MG63 (cell line): Measurements from ENCODE around the gene MDM4. TPM values are rescaled to one million over a fixed set of nuclear protein-coding genes. Genes with fewer than 3 reads are reported as not detected.
A peak's percentile ranks its signal among the peaks of the same experiment; 100 is the strongest.
"Not testable (repeated sequence)": the region's sequence is repeated elsewhere in the genome, so short reads cannot be mapped to it uniquely, and the experiment has no call there.

Experiments
- DNase-seq: peaks from one replicate; pipeline ENCODE4 v3.0.0-alpha.2; 2020
- H3K27me3 ChIP-seq: fragments of 250-450 bp; sonication (Bioruptor Pico); 2 replicates; pipeline ENCODE4 v1.5.1; 2020; ENCODE audit warnings: mild to moderate bottlenecking, moderate library complexity
- H3K36me3 ChIP-seq: fragments of 250-450 bp; sonication (Bioruptor Pico); 2 replicates; pipeline ENCODE4 v1.5.1; 2020; ENCODE audit warnings: mild to moderate bottlenecking, moderate library complexity
- H3K4me3 ChIP-seq: fragments of 250-450 bp; sonication (Bioruptor Pico); 2 replicates; pipeline ENCODE4 v1.5.1; 2020; ENCODE audit warnings: mild to moderate bottlenecking, moderate library complexity
- H3K9me3 ChIP-seq: fragments of 250-450 bp; sonication (Bioruptor Pico); 2 replicates; pipeline ENCODE4 v1.5.1; 2020; ENCODE audit warnings: mild to moderate bottlenecking, moderate library complexity
- total RNA-seq: library from RNA; depleted of rRNA; stranded (reverse); fragments of >200 nt; shearing (Covaris generic); gene quantifications from 2 replicates; pipeline ENCODE4 v1.2.3, GENCODE V29; 2014; ENCODE audit warnings: low replicate concordance

MDM4 gene
- total RNA-seq, 1 experiment from 2014 or later, result 6.6 TPM

DNA sequence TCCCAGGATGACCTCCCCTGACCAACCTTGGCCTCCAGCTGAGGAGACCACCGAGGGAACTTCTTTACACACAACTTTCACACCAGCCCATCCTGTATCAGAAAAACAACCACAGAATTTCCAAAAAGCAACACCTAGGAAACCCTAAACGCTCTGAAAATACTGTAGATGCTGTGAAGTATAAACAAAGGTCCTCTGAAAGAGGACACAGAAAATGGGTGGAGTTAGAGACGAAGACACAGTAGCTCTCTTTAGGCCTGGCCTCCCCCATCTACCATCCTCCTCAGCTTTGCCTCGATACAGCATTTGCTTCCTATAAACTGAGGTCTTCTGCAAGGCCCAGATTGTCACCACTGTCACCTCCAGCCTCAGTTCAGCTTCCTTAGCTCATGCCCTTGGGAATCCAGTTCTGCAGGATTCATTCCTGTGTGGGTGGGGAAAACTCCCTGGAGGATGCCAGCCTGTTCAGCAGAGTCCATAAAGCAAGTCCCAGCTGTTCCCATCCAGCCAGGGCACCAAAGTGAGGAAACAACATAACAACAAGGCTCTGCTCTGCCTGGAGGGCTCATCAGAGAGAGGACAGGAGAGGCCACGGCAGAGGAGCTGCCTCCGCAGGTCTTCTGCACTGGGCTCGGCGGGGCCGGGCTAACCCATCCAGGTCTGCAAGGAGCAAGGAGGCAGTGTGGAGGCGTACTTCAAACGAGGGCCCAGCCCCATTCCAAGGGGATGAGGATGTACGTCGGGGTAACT lies 36.6 kb upstream of the MDM4 start:
- DNase-seq, result no peak
- no peaks in the 10 kb centered on the region for H3K36me3 ChIP-seq
- H3K27me3 ChIP-seq, result no peaks in the 10 kb centered on the region
- H3K9me3 ChIP-seq, result no peaks in the 10 kb centered on the region
- no peak overlapping the region for H3K4me3 ChIP-seq

DNA sequence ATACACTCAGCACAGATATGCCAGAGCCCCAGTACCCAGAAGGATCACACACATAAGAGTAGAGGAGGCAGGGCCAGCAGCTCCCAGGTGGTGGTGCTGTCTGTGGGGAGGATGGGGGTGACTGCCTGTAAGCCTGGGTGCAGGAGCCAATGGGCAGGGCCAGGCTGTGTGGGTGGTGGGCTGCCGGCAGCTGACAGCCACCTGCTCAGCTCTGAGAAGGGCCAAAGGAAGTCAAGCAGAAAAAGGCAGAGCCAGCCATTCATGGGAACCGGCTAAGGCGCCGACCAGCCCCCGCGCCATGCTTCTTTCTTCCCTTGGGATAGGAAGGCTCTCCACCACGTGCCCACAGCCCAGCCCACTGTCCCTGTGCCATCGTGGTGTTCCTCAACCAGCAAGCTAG lies 35.7 kb upstream of the MDM4 start:
- DNase-seq, result no peak
- Histone ChIP-seq H3K4me3 (no peak overlapping the region), H3K36me3 (no peaks in the 10 kb centered on the region), H3K9me3 (no peaks in the 10 kb centered on the region), H3K27me3 (no peaks in the 10 kb centered on the region)

DNA sequence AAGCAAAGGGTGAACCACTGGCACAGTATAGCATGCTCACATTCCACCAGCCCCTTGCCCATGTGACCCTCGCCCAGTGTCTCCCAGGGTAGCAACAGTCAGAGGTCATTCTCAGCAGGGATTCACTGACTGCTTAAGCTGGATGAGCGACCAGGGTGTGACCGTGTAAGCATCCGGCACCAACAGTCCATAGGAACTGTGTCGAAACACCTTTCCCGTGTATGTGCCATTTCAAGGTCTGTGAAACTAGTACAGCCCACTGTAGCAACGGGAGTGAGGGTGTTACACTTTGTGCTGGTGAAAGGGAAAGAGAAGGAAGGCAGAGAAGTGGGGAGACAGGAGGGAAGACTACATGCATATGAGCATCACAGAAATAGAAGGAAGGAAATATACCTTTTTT lies 32.4 kb upstream of the MDM4 start:
- DNase-seq, result no peak
- Histone ChIP-seq H3K36me3 (no peaks in the 10 kb centered on the region), H3K4me3 (no peak overlapping the region), H3K9me3 (no peaks in the 10 kb centered on the region), H3K27me3 (no peaks in the 10 kb centered on the region)

DNA sequence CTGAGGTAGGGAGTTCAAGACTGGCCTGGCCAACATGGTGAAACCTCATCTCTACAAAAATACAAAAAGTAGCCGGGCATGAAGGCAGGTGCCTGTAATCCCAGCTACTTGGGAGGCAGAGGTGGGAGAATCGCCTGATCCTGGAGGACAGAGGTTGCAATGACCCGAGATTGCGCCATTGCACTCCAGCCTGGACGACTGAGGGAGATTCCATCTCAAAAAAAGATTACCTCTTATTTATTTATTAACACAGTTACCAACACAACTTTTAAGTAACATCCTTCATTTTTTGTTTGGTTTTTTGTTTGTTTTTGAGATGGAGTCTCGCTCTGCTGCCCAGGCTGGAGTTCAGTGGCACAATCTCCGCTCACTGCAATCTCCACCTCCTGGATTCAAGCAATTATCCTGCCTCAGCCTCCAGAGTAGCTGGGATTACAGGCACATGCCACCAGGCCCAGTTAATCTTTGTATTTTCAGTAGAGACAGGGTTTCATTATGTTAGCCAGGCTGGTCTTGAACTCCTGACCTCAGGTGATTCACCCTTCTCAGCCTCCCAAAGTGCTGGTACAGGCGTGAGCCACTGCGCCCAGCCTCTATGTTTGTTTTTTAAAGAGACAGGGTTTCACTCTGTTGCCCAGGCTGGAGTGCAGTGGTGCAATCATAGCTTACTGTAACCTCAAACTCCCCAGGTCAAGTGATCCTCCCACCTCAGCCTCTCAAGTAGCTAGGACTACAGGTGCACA lies 29.5 kb upstream of the MDM4 start:
- H3K27me3 ChIP-seq, H3K4me3 ChIP-seq, H3K36me3 ChIP-seq, H3K9me3 ChIP-seq: not testable (repeated sequence)
- peak; percentile 30 for DNase-seq

DNA sequence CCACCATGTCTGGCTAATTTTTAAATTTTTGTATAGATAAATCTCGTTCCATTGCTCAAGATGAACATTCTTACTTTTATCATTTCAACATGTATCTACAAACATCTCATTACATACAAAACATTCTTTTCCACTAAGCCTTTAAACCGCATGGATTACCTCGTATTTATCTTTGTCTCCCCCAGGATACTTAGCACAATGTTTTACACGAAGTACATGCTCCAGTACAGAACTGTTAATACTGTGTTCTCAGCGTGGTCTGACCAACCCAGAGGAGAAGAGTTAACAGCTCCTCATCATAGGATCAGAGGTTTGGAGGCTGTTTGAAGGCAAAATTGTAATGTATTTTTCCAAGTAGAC lies 29.0 kb upstream of the MDM4 start:
- no peaks in the 10 kb centered on the region for H3K9me3 ChIP-seq
- H3K4me3 ChIP-seq, result no peak overlapping the region
- H3K36me3 ChIP-seq, result no peaks in the 10 kb centered on the region
- DNase-seq, result no peak
- no peaks in the 10 kb centered on the region for H3K27me3 ChIP-seq

DNA sequence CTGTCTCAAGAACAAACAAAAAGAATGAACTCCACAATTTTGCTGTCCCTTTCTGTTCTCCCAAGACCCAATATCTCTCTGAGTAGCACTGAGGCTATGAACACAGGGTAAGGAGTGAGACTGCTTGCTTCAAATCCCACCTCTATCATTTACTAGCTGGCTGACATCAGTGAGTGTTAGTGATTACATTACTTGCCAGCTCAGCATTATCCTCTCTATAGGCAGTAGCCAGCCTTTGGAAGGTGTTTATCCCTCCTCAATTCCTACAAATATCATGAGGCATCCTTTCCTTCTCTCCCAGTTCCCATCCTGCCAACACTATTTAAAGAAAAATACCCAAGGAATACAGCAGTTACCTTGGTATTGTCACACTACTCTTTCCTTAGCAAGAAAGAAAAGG lies 24.6 kb upstream of the MDM4 start:
- DNase-seq, result no peak
- Histone ChIP-seq H3K9me3 (0 out of 2 replicates have a peak, but pooled peaks cover 2% of the 10 kb centered on the region), H3K27me3 (peaks cover 11% of the 10 kb centered on the region), H3K36me3 (no peaks in the 10 kb centered on the region), H3K4me3 (no peak overlapping the region)

DNA sequence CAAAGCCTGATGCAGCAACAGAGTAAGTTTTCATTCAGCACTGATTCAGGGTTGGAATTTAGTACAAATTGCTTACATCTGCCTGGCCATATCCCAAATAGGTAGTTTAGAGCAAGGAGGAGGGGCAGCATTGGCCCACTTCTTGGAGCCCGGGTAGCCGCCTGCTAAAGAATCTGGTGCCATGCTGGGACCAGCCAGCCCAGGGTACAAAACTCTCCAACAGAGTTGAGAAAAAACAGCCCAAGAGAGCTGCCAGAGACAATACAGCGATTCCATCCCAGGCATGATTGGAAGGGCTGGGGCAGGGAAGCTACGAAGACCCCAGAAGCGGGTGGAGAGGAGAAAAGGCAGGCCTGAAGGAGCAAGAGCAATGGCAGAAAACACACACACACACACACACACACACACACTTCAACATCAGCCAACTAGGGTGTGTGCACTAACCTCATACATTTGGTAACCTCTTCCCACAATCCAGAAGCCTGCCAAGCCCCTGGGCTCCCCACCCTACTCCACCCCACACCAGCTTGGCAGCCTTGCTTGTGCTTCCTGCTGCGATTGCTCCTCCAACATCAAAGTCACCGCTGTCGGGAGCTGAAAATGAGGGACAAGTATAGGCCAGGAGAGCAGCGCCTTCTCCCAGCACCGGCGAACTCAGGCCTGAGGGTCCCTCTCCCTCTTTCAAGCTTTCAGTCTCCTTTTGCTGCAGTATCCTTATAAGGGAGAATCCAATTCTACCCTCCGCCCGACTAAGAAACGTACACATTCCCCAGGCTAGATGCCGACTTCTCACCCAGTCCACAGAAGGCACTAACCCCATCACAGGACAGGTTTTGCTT lies 22.8 kb upstream of the MDM4 start:
- H3K4me3 ChIP-seq, result peak overlapping the region; percentile 81
- DNase-seq, result peak; percentile 81
- H3K27me3 ChIP-seq, result peaks cover 11% of the 10 kb centered on the region
- 0 out of 2 replicates have a peak, but pooled peaks cover 2% of the 10 kb centered on the region for H3K9me3 ChIP-seq
- no peaks in the 10 kb centered on the region for H3K36me3 ChIP-seq

GRCh38 chr1:204493984-204494280 lies 22.3 kb upstream of the MDM4 start:
- peak overlapping the region; percentile 81 for H3K4me3 ChIP-seq
- no peaks in the 10 kb centered on the region for H3K36me3 ChIP-seq
- peak; percentile 65 for DNase-seq
- H3K9me3 ChIP-seq, result 0 out of 2 replicates have a peak, but pooled peaks cover 2% of the 10 kb centered on the region
- peaks cover 11% of the 10 kb centered on the region for H3K27me3 ChIP-seq

- Histone ChIP-seq H3K9me3 (0 out of 2 replicates have a peak, but pooled peaks cover 2% of the 10 kb centered on the region), H3K27me3 (peaks cover 11% of the 10 kb centered on the region), H3K36me3 (no peaks in the 10 kb centered on the region), H3K4me3 (peak within 1 kb of the TSS; percentile 81)
- DNase-seq, result peak; percentile 80
Observed at GRCh38 chr1:204494281-204495077, 21.7 kb upstream of the MDM4 start, which contains the start of gene PIK3C2B. Gene PIK3C2B (minus strand): TSS chr1:204494805. CDS start chr1:204469802, 25,003 bp downstream.

GRCh38 chr1:204495078-204495753 lies 21.0 kb upstream of the MDM4 start:
- H3K4me3 ChIP-seq, result peak overlapping the region; percentile 81
- DNase-seq, result no peak
- H3K9me3 ChIP-seq, result 0 out of 2 replicates have a peak, but pooled peaks cover 2% of the 10 kb centered on the region
- peaks cover 11% of the 10 kb centered on the region for H3K27me3 ChIP-seq
- no peaks in the 10 kb centered on the region for H3K36me3 ChIP-seq

DNA sequence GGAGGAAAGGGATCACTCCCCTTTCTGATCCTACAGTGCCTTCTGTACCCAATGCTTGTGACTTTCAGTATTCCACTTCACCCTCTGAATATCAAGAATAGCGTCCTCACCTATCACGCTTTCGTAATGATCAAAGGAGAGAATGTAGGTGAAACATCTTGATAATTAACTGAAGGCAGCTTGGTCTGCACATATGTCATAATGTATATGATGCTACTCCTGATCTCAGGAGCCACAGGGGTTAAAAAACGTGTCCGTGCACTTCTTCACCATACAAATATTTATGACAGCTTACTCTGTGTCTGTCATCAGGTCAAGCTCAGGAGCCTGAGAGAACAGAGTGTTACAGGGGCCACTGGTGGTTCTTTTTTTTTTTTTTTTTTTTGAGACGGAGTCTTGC lies 20.4 kb upstream of the MDM4 start:
- H3K27me3 ChIP-seq, result peaks cover 11% of the 10 kb centered on the region
- 0 out of 2 replicates have a peak, but pooled peaks cover 2% of the 10 kb centered on the region for H3K9me3 ChIP-seq
- no peak overlapping the region for H3K4me3 ChIP-seq
- DNase-seq, result no peak
- H3K36me3 ChIP-seq, result no peaks in the 10 kb centered on the region

DNA sequence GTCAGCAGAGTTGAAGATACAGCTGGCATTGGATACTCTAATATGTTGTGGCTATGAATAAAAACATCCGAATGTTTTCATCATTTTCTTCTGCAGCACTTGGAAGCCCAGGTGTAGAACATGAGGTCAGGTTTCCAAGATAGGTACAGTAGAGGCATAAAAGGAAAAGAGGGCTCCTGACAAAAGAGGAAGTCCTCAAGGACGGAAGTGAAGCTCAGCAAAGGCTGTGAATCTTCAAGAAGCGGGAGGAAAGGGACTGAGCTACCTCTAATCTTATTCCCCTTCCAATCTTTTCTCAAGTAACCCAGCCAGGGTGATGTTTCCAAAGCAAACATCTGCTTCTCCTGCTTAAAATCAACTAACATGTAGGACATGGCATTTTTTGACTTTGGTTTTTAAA lies 17.2 kb upstream of the MDM4 start:
- 0 out of 2 replicates have a peak, but pooled peaks cover 2% of the 10 kb centered on the region for H3K9me3 ChIP-seq
- no peaks in the 10 kb centered on the region for H3K36me3 ChIP-seq
- peaks cover 11% of the 10 kb centered on the region for H3K27me3 ChIP-seq
- H3K4me3 ChIP-seq, result no peak overlapping the region
- no peak for DNase-seq

- H3K27me3 ChIP-seq, result peaks cover 8% of the 10 kb centered on the region
- 0 out of 2 replicates have a peak, but pooled peaks cover 2% of the 10 kb centered on the region for H3K9me3 ChIP-seq
- DNase-seq, result no peak
- no peak overlapping the region for H3K4me3 ChIP-seq
- no peaks in the 10 kb centered on the region for H3K36me3 ChIP-seq
Observed at GRCh38 chr1:204499511-204500468, 16.4 kb upstream of the MDM4 start.

GRCh38 chr1:204502241-204502640 lies 14.0 kb upstream of the MDM4 start:
- H3K27me3 ChIP-seq, result no peaks in the 10 kb centered on the region; the same call in 1 of the 2 replicates
- H3K36me3 ChIP-seq, result no peaks in the 10 kb centered on the region
- no peak for DNase-seq
- no peaks in the 10 kb centered on the region for H3K9me3 ChIP-seq
- no peak overlapping the region for H3K4me3 ChIP-seq
